Neural crest cell (in vitro differentiated cells): ENCODE data around the gene GABRP. TPM values are rescaled to one million over a fixed set of nuclear protein-coding genes. Genes with fewer than 3 reads are reported as not detected.

Experiments used
- DNase-seq: peaks from one replicate; pipeline ENCODE4 v3.0.0; 2021; ENCODE audit warnings: low read depth, mixed read lengths, low spot score
- H3K27ac Mint-ChIP-seq: one replicate; pipeline ENCODE4 v1.8.0; 2021; ENCODE audit warnings: mild to moderate bottlenecking, mixed read lengths; ENCODE audit not compliant: unreplicated experiment
- H3K27me3 Mint-ChIP-seq: 2 replicates; pipeline ENCODE4 v1.8.0; 2021; ENCODE audit warnings: low read depth, mild to moderate bottlenecking, mixed read lengths
- H3K36me3 Mint-ChIP-seq: 2 replicates; pipeline ENCODE4 v1.8.0; 2021; ENCODE audit warnings: low read depth, mild to moderate bottlenecking, mixed read lengths
- H3K4me1 Mint-ChIP-seq: 2 replicates; pipeline ENCODE4 v1.8.0; 2021; ENCODE audit warnings: mixed read lengths
- H3K4me3 Mint-ChIP-seq: one replicate; pipeline ENCODE4 v1.8.0; 2021; ENCODE audit warnings: mild to moderate bottlenecking, mixed read lengths
- H3K9me3 Mint-ChIP-seq: 2 replicates; pipeline ENCODE4 v1.8.0; 2021; ENCODE audit warnings: mixed read lengths
- total RNA-seq: library from RNA; stranded (reverse); gene quantifications from 2 replicates; pipeline ENCODE4 v1.2.1, GENCODE V29; 2021
- TF ChIP-seq, protein P1 (sequence below): fragments of 200-600 bp; sonication (generic); conservative IDR thresholded peaks from 2 replicates; pipeline ENCODE4 v1.5.0; 2021; ENCODE audit warnings: antibody characterized with exemption, mild to moderate bottlenecking

GABRP gene
- total RNA-seq, 1 donor from 2014 or later, result not detected

DNA sequence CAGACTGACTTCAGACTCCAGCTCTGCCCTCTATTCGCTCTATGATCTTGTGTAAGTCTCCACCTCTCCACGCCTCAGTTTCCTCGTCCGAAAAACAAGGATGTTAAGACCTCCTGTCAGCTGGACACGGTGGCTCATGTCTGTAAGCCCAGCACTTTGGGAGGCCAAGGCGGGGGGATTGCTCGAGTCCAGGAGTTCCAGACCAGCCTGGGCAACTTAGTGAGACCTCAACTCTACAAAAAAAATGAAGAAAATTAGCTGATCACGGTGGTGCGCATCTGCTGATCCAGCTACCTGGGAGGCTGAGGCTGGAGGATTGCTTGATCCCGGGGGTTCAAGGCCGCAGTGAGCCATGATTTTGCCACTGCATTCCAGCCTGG lies 36.6 kb upstream of the GABRP start:
- Mint-ChIP-seq H3K4me1 (peaks cover 41% of the 10 kb centered on the region), H3K4me3 (no peak overlapping the region), H3K9me3 (no peaks in the 10 kb centered on the region), H3K27me3 (peaks cover 18% of the 10 kb centered on the region), H3K27ac (no peak overlapping the region), H3K36me3 (no peaks in the 10 kb centered on the region)
- no peak for DNase-seq
- TF ChIP-seq, protein P1, sequence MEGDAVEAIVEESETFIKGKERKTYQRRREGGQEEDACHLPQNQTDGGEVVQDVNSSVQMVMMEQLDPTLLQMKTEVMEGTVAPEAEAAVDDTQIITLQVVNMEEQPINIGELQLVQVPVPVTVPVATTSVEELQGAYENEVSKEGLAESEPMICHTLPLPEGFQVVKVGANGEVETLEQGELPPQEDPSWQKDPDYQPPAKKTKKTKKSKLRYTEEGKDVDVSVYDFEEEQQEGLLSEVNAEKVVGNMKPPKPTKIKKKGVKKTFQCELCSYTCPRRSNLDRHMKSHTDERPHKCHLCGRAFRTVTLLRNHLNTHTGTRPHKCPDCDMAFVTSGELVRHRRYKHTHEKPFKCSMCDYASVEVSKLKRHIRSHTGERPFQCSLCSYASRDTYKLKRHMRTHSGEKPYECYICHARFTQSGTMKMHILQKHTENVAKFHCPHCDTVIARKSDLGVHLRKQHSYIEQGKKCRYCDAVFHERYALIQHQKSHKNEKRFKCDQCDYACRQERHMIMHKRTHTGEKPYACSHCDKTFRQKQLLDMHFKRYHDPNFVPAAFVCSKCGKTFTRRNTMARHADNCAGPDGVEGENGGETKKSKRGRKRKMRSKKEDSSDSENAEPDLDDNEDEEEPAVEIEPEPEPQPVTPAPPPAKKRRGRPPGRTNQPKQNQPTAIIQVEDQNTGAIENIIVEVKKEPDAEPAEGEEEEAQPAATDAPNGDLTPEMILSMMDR, result no peak

DNA sequence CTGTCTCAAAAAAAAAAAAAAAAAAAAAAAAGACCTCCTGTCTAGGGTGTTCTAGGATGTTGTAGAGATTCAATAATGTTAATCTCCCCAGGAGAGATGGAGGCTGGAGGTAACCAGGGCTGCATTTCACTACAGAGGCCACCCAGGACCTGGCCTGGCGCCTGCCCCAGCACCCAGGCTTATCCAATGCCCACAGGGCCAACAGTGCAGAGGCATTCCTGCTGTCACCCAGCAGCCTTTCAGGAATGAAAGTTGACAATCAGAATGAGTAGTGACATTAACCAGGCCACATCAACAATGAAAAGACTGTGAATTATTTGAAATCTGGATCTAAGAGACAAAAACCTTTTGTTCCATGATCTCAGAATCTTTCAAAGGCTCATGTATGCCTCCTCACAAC lies 36.2 kb upstream of the GABRP start:
- H3K9me3 Mint-ChIP-seq, result no peaks in the 10 kb centered on the region
- H3K4me3 Mint-ChIP-seq, result no peak overlapping the region
- no peaks in the 10 kb centered on the region for H3K36me3 Mint-ChIP-seq
- no peak for DNase-seq
- peaks cover 18% of the 10 kb centered on the region for H3K27me3 Mint-ChIP-seq
- peaks cover 41% of the 10 kb centered on the region for H3K4me1 Mint-ChIP-seq
- TF ChIP-seq, protein P1, result no peak
- no peak overlapping the region for H3K27ac Mint-ChIP-seq

DNA sequence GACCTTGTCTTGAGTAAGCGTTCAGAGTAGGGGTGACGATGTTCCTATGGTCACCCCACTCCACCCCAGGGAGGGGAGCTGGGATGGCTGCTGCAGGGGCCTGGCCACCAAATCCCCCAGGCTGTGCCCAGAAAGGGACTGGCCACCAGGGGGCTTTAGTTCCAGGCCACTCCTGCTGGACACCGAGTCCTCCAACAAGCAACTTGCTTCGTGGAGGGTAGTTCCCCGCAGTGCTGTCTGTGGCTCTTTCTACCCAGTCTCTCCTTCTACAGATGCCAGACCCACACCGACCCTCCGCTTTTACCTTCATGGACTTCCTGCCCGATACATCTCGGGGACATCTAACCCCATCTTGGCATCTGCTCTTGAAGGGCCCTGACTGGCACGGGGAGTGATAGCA lies 35.7 kb upstream of the GABRP start:
- Mint-ChIP-seq H3K4me1 (peaks cover 44% of the 10 kb centered on the region), H3K27ac (no peak overlapping the region), H3K9me3 (no peaks in the 10 kb centered on the region), H3K4me3 (no peak overlapping the region), H3K27me3 (peaks cover 21% of the 10 kb centered on the region), H3K36me3 (no peaks in the 10 kb centered on the region)
- TF ChIP-seq, protein P1, result peak; percentile 65
- peak; percentile 57 for DNase-seq

DNA sequence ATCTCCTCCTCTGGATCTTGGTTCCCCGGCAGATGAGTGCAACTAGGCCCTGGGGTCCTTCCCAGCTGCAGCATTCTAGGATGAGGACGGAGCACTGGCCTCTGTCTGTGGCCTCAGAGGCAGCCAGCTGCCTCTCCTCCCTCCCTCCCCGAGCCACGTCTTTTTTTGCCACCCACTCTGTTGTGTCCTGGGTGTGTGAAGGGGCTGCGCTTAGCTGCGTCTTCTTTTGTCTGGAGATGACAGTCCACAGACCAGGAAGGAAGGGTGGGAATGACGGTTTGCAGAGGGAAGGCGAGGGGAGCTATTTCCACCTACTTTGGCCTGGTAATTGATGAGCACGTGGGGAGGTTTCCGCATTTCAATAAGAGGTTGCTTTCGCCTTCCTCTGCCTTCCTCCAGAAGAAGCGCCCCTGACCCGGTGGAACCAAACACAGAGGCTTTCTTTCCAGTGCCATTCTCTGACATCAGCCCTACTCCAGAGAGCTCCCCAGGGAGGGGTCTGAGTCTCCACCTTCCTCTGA lies 34.5 kb upstream of the GABRP start:
- H3K9me3 Mint-ChIP-seq, result no peaks in the 10 kb centered on the region
- no peak overlapping the region for H3K27ac Mint-ChIP-seq
- peaks cover 11% of the 10 kb centered on the region for H3K27me3 Mint-ChIP-seq
- H3K4me1 Mint-ChIP-seq, result peaks cover 45% of the 10 kb centered on the region
- no peak overlapping the region for H3K4me3 Mint-ChIP-seq
- DNase-seq, result no peak
- TF ChIP-seq, protein P1, result no peak
- H3K36me3 Mint-ChIP-seq, result no peaks in the 10 kb centered on the region

DNA sequence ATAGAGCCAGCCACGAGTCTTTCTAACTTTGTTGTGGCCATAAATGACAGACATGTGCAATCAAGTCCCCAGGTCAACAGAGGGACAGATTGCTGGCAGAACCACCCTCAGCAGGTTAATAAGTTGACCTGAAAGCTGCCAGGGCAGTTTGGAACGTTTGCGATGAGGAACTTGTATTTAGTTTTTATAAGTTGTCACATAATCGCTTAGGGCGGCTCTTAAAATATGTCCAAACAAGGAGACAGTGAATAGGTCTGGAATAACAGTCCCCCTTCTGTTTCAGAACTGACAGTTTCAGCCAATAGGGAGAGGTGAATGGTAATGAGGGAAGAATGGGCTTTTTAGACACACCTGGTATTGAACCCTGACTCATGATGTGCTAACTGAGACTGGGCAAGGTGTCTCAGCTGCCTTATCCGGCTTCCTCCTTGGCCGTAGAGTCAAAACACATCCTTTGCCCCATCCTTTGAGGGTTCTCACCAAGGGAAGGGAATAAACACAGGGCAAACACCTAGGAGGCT lies 33.6 kb upstream of the GABRP start:
- Mint-ChIP-seq H3K4me3 (no peak overlapping the region), H3K36me3 (no peaks in the 10 kb centered on the region), H3K4me1 (peaks cover 41% of the 10 kb centered on the region), H3K27ac (no peak overlapping the region), H3K9me3 (no peaks in the 10 kb centered on the region), H3K27me3 (peaks cover 4% of the 10 kb centered on the region)
- TF ChIP-seq, protein P1, result no peak
- DNase-seq, result no peak
